ENCODE data around the gene RGS11. TPM values are rescaled to one million over a fixed set of nuclear protein-coding genes. Genes with fewer than 3 reads are reported as not detected.

The RGS11 gene
- total RNA-seq, 1 experiment from 2014 or later, result 8.9 TPM

DNA sequence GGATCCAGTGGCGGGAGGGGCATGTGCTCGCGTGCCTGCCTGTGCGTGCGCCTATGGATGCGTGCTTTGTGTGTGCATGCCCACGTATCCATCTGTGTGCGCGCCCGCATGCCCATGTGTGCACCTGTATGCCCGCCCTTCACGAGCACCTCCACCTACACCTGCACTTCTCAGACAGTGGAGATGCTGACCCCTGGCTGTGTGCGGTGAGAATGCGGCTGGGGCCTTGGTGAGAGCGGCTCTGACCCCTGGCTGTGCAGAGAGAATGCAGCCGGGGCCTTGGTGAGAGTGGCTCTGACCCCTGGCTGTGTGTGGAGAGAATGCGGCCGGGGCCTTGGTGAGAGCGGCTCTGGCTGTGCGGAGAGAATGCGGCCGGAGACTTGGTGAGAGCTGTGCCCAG, 42.9 kb upstream of the RGS11 start:
- H3K36me3 Mint-ChIP-seq (ENCODE audit: insufficient read depth, unreplicated experiment), result peaks cover 34% of the 10 kb centered on the region
- BruUV-seq (replicated peaks), result no TSS peak
- H3K27ac Mint-ChIP-seq (ENCODE audit: unreplicated experiment), result no peak overlapping the region
- H3K4me1 Mint-ChIP-seq (ENCODE audit: low read depth, unreplicated experiment), result no peaks in the 10 kb centered on the region
- H3K36me3 ChIP-seq (ENCODE audit: control insufficient read depth, insufficient read depth, low read length), result no peaks in the 10 kb centered on the region; the same call in 1 of the 2 replicates
- no peaks in the 10 kb centered on the region for H3K9me3 Mint-ChIP-seq (ENCODE audit: unreplicated experiment)
- H3K27me3 ChIP-seq (replicated peaks; ENCODE audit: control insufficient read depth, insufficient read depth, low read length), result no peaks in the 10 kb centered on the region
- CTCF ChIA-PET, result interaction anchor here (0.5 to 0.6 kb wide), 2 partner anchors 10 to 79 kb away, joined by 3 to 4 read pairs; no protein-coding TSS in a partner anchor
- intact Hi-C loops (cut with micrococcal nuclease; ENCODE audit: unreplicated experiment), result no loop called here
- DNase-seq, result peak in 1 of 2 experiments; percentile 57
- H3K4me3 Mint-ChIP-seq (ENCODE audit: unreplicated experiment), result no peak overlapping the region
- H3K4me1 ChIP-seq, result no peaks in the 10 kb centered on the region
- POLR2A ChIA-PET, result interaction anchor here (0.6 kb wide), 1 partner anchor 34 kb away, joined by 3 read pairs; the partner anchor contains the start of gene AXIN1
- no peaks in the 10 kb centered on the region for H3K27me3 Mint-ChIP-seq (ENCODE audit: insufficient read depth, unreplicated experiment)
- H3K4me3 ChIP-seq (ENCODE audit: low read depth, low read length), result no peak overlapping the region
- H3K9me3 ChIP-seq, result no peaks in the 10 kb centered on the region
- TF ChIP-seq, protein P1, sequence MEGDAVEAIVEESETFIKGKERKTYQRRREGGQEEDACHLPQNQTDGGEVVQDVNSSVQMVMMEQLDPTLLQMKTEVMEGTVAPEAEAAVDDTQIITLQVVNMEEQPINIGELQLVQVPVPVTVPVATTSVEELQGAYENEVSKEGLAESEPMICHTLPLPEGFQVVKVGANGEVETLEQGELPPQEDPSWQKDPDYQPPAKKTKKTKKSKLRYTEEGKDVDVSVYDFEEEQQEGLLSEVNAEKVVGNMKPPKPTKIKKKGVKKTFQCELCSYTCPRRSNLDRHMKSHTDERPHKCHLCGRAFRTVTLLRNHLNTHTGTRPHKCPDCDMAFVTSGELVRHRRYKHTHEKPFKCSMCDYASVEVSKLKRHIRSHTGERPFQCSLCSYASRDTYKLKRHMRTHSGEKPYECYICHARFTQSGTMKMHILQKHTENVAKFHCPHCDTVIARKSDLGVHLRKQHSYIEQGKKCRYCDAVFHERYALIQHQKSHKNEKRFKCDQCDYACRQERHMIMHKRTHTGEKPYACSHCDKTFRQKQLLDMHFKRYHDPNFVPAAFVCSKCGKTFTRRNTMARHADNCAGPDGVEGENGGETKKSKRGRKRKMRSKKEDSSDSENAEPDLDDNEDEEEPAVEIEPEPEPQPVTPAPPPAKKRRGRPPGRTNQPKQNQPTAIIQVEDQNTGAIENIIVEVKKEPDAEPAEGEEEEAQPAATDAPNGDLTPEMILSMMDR (IDR thresholded peaks at IDR 0.05; ENCODE audit: insufficient read depth in 1 of 2, low read depth in 1 of 2, low read length in 1 of 2, severe bottlenecking in 1 of 2, unreplicated experiment in 1 of 2), result peak; percentile 21 to 42

DNA sequence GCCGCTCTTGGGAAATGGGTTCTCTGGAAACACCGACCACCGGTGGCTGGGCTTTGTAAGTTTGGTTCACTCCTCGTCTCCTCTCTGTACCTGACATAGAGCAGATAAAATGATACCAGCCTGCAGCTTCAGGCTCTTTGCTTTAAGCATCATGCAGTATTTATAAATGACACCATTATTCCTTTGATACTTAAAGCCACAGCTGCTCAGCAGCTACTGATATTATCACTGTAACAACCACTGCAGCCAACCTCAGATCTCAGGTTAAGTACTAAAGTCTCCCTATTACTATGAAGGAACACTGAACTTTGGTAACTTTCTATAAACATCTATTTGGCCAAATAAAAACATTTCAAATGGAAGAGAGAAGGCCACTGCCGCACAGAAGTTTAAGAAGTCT, 41.8 kb upstream of the RGS11 start:
- CTCF ChIA-PET, result no interaction called here

DNA sequence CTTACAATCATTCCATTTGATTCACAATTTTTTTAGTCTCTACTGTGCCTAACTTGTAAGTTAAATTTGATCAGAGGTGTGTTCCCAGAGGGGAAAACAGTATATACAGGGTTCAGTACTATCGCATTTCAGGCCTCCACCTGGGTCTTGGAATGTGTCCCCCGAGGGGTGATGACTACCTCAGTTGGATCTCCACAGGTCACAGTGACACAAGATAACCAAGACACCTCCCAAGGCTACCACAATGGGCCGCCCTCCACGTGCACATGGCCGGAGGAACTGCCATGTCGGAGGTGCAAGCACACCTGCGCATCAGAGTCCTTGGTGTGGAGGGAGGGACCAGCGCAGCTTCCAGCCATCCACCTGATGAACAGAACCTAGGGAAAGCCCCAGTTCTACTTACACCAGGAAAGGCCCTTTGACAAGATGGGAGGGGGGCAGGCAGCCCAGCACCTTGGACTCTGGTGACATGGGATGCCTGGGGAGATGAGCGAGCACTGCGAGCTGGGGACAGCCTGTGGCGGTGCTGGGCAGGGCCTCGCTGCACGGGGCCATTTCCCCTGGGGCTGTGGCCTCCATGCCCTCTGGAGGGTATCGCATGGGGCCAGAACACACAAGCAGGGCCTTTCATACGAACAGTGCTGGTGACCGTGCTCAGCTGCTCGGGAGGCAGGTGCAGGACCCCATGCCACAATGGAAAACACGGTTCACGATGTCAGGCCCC, 41.2 kb upstream of the RGS11 start:
- Mint-ChIP-seq H3K36me3 (ENCODE audit: insufficient read depth, unreplicated experiment) (peaks cover 35% of the 10 kb centered on the region), H3K4me1 (ENCODE audit: low read depth, unreplicated experiment) (no peaks in the 10 kb centered on the region), H3K9me3 (ENCODE audit: unreplicated experiment) (no peaks in the 10 kb centered on the region), H3K27ac (ENCODE audit: unreplicated experiment) (no peak overlapping the region), H3K27me3 (ENCODE audit: insufficient read depth, unreplicated experiment) (no peaks in the 10 kb centered on the region), H3K4me3 (ENCODE audit: unreplicated experiment) (no peak overlapping the region)
- no TSS peak for BruUV-seq (replicated peaks)
- TF ChIP-seq, protein P1 (IDR thresholded peaks at IDR 0.05; ENCODE audit: insufficient read depth in 1 of 2, low read depth in 1 of 2, low read length in 1 of 2, severe bottlenecking in 1 of 2, unreplicated experiment in 1 of 2), result no peak
- ChIA-PET POLR2A (no interaction called here), CTCF (no interaction called here)
- Histone ChIP-seq H3K4me3 (ENCODE audit: low read depth, low read length) (no peak overlapping the region), H3K36me3 (ENCODE audit: control insufficient read depth, insufficient read depth, low read length) (no peaks in the 10 kb centered on the region; the same call in 1 of the 2 replicates), H3K27me3 (replicated peaks; ENCODE audit: control insufficient read depth, insufficient read depth, low read length) (no peaks in the 10 kb centered on the region), H3K9me3 (no peaks in the 10 kb centered on the region), H3K4me1 (no peaks in the 10 kb centered on the region)
- intact Hi-C loops (cut with micrococcal nuclease; ENCODE audit: unreplicated experiment), result no loop called here
- peak in 1 of 2 experiments; percentile 49 for DNase-seq

More for the DNA sequence above, 41.8 kb upstream of the RGS11 start:
- Mint-ChIP-seq H3K9me3 (ENCODE audit: unreplicated experiment) (no peaks in the 10 kb centered on the region), H3K27ac (ENCODE audit: unreplicated experiment) (no peak overlapping the region), H3K4me3 (ENCODE audit: unreplicated experiment) (no peak overlapping the region), H3K36me3 (ENCODE audit: insufficient read depth, unreplicated experiment) (peaks cover 35% of the 10 kb centered on the region), H3K4me1 (ENCODE audit: low read depth, unreplicated experiment) (no peaks in the 10 kb centered on the region), H3K27me3 (ENCODE audit: insufficient read depth, unreplicated experiment) (no peaks in the 10 kb centered on the region)
- BruUV-seq (replicated peaks), result no TSS peak
- no peak for DNase-seq
- POLR2A ChIA-PET, result no interaction called here
- Histone ChIP-seq H3K4me1 (no peaks in the 10 kb centered on the region), H3K27me3 (replicated peaks; ENCODE audit: control insufficient read depth, insufficient read depth, low read length) (no peaks in the 10 kb centered on the region), H3K4me3 (ENCODE audit: low read depth, low read length) (no peak overlapping the region), H3K36me3 (ENCODE audit: control insufficient read depth, insufficient read depth, low read length) (no peaks in the 10 kb centered on the region; the same call in 1 of the 2 replicates), H3K9me3 (no peaks in the 10 kb centered on the region)
- TF ChIP-seq, protein P1 (IDR thresholded peaks at IDR 0.05; ENCODE audit: insufficient read depth in 1 of 2, low read depth in 1 of 2, low read length in 1 of 2, severe bottlenecking in 1 of 2, unreplicated experiment in 1 of 2), result no peak
- intact Hi-C loops (cut with micrococcal nuclease; ENCODE audit: unreplicated experiment), result no loop called here

Data from Caco-2 (cell line).